SKM-1 (cell line): ENCODE results near the gene ZXDC.

Source experiments
- DNase-seq: peaks from one replicate; lab custom pipeline; 2025; ENCODE audit not compliant: unreplicated experiment; lab: John Stamatoyannopoulos, UW

The ZXDC gene

GRCh38 chr3:126438186-126438585 is 37.5 kb downstream of the ZXDC start:
- no peak for DNase-seq

GRCh38 chr3:126436826-126437717 is 38.6 kb downstream of the ZXDC start:
- DNase-seq, result no peak

DNA sequence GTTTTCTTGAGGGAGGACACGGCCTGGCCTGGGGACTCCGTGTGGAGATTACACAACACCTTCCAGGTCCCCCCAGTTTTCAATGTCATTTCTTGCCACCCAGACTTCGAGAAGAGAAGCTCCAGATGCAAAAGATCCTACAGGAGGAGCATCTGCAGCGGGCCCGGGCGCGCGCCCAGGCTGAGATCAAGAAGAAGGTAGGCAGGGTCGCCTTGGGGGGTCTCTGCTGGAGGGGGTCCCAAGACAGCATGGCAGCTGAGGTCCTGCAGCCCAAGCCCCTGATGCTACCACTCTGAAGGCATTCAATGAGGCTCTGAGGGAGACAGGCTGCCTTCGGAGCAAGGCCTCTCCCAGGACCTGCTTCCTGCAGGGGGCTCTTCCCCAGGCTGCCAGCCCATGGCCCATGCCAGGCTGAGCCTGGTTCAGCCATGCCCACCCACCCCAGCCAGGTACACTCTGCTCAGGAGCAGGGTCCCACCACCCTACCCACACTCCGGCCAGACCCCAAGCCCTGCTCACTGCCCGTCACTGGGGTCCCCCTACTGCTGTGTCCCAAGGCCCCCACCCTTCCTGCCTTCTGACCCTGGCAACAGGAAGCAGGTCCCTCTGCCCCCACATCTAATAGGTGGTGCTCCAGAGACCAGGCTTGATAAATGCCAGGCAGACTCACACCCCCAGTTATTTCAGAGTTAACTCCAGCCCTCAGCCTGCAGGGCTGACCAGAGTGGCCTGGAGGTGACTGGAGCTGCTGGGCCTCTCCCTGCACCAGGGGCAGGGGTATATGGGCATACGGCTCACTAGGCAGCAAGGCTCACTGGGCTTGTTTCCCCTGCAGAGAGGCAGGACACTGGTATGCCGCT is 40.0 kb downstream of the ZXDC start:
- no peak for DNase-seq

DNA sequence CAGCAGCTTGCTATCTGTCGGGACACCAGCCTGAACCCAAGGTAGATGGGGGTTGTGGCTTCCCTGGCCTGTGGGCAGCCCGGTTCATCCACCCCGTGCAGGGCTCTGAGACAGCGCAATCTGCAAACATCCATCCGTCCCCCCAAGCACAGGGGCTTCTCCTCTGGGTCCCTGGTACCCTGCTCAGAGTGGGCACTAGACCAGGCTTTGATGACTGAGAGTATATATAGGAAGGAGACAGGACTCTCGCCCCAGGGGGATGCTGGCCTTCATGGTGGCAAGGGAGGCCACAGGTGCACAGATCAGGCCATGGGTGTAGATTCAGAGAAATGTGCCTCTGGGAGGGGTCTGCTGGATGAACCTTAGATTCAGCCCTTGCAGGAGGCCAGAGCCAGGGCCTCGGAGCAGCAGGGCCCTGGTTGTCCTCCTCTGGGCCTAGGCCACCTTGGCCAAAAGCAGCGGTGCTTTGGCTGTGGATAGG is 40.7 kb downstream of the ZXDC start:
- no peak for DNase-seq

DNA sequence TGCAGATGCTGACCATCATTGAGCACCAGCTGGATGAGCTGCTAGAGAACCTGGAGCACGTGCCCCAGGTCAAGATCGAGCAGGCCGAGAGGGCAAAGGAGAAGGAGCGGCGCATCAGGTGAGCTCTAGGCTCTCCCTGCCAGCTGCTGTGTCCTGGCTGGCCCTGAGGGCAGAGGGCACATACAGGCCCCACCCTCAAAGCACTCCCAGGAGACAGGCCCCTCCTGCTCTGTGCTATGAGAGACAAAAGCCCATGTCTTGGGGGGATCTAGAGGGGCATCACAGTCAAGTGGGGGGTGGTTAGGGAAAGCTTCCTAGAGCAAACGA is 41.5 kb downstream of the ZXDC start:
- no peak for DNase-seq

DNA sequence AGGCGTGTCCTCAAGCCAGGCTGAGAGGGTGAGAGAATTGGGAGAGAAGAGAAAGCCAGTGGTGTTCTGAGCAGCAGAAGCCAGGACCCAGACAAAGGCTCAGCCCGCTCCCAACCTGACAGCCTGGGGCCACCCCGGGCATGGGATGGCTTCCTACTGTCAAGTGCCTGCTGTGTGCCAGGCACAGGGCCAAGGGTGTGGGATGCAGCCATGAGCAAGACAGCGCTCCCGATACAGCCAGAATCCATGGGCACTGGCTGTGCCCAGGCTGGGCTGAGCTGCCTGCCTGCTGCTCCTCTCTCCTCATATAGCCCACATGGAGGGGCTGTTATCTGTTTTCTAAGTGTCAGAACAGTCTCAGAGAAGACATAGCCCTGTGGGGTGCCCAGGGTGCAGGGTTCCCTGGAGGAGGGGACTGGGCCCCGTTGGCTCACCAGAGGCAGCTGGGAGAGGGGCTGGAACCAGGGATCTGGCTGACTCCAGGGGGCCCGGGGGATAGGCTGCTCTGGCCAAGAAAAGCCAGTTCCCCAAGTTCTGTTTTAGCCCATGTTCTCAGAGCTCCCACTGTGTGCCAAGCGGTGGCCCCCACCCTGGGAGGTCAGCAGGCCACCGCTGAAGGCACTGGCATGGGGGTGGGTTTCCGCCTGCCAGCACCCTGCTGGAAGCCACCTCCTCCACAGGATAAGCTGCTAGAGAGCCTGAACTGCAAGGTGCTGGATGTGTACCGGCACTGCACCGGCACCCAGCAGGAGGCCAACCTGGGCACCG is 42.0 kb downstream of the ZXDC start:
- no peak for DNase-seq

GRCh38 chr3:126433105-126433430 is 42.6 kb downstream of the ZXDC start:
- no peak for DNase-seq

- no peak for DNase-seq
Measured at GRCh38 chr3:126432361-126433104, 43.2 kb downstream of the ZXDC start.

DNA sequence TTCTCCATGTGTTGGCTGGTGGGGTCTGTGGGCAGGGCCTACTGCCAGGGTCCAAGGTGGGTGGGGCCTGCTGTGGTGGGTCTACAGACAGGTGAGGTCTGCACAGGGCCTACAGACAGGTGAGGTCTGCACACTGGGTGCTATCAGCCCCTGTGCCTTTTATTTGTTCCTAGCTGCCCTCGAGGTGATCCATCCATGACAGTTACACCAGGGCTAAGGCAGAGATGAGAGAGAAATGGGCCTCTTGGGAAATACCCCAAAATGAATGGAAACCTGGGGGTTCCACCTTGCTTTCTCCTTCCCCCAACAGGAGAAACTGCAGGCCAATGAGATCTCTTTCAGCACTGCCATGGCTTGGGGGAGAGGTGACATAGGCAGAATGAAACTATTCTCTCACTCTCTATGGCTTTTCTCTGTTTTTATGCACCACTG is 44.6 kb downstream of the ZXDC start:
- no peak for DNase-seq

- no peak for DNase-seq
Measured at GRCh38 chr3:126424751-126425150, 50.9 kb downstream of the ZXDC start.

- no peak for DNase-seq
Measured at GRCh38 chr3:126424039-126424717, 51.5 kb downstream of the ZXDC start.

GRCh38 chr3:126423191-126424038 is 52.3 kb downstream of the ZXDC start:
- no peak for DNase-seq

- DNase-seq, result no peak
Measured at GRCh38 chr3:126422571-126423091, 53.1 kb downstream of the ZXDC start.

- DNase-seq, result no peak
Measured at GRCh38 chr3:126422121-126422520, 53.6 kb downstream of the ZXDC start.

- DNase-seq, result no peak
Measured at GRCh38 chr3:126421573-126422119, 54.0 kb downstream of the ZXDC start.

GRCh38 chr3:126419886-126420786 is 55.6 kb downstream of the ZXDC start:
- DNase-seq, result no peak

DNA sequence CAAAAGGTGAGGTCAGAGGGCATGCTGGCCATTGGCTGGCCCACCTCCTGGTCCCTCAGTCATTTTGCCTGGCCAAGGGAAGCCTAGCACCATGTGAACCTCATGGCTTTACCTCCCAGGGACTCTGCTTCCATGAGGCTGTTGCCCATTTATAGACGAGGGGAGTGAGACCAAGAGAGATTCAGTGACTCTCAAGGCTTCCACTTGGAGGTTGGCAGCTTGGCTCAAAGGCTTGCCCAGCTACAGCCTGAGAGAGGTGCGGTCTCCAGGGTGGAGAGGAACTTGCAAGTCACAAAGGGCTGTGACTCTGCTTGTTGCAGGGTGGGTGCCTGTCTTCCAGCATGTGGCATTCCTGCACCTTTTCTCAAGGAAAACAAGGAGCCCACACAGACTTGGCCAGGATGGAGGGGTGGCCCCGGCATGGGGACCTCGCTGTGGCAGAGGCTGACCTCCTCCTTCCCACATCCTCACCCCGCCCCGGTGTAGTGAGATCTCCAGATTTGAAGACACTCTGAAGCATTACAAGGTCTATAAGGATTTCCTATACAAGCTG is 56.5 kb downstream of the ZXDC start:
- DNase-seq, result no peak
